Measurements from ENCODE around the gene SKI.

SKI gene

GRCh38 chr1:2228157-2228594 is at the start of gene SKI:
TSS of gene SKI (plus strand) at chr1:2228319. CDS start at chr1:2228767, 448 bp downstream.
- DNase-seq (ENCODE audit: low read depth): no peak

GRCh38 chr1:2178875-2179274 is 49.2 kb upstream of the SKI start:
- DNase-seq (ENCODE audit: low read depth): no peak

GRCh38 chr1:2179283-2180013 is 48.7 kb upstream of the SKI start:
- no peak for DNase-seq (ENCODE audit: low read depth)

GRCh38 chr1:2180297-2181245 is 47.5 kb upstream of the SKI start:
- DNase-seq (ENCODE audit: low read depth): no peak

- DNase-seq (ENCODE audit: low read depth): no peak
These were observed 46.8 kb upstream of the SKI start for GRCh38 chr1:2181271-2181670.

GRCh38 chr1:2181752-2182151 is 46.4 kb upstream of the SKI start:
- DNase-seq (ENCODE audit: low read depth): no peak

GRCh38 chr1:2182376-2182775 is 45.7 kb upstream of the SKI start:
- DNase-seq (ENCODE audit: low read depth): no peak

- DNase-seq (ENCODE audit: low read depth): no peak
These were observed 44.2 kb upstream of the SKI start for GRCh38 chr1:2183937-2184334.

- DNase-seq (ENCODE audit: low read depth): no peak
These were observed 43.6 kb upstream of the SKI start for GRCh38 chr1:2184531-2184930.

- DNase-seq (ENCODE audit: low read depth): no peak
These were observed 43.2 kb upstream of the SKI start for GRCh38 chr1:2184934-2185333.

- DNase-seq (ENCODE audit: low read depth): no peak
These were observed 42.0 kb upstream of the SKI start for GRCh38 chr1:2185880-2186855.

GRCh38 chr1:2186901-2187300 is 41.2 kb upstream of the SKI start:
- no peak for DNase-seq (ENCODE audit: low read depth)

GRCh38 chr1:2187619-2188018 is 40.5 kb upstream of the SKI start:
- no peak for DNase-seq (ENCODE audit: low read depth)

GRCh38 chr1:2188336-2188735 is 39.8 kb upstream of the SKI start:
- DNase-seq (ENCODE audit: low read depth): no peak

GRCh38 chr1:2189459-2190425 is 38.4 kb upstream of the SKI start:
- peak; percentile 85 for DNase-seq (ENCODE audit: low read depth)

- DNase-seq (ENCODE audit: low read depth): no peak
These were observed 37.6 kb upstream of the SKI start for GRCh38 chr1:2190491-2190976.

- no peak for DNase-seq (ENCODE audit: low read depth)
These were observed 35.8 kb upstream of the SKI start for GRCh38 chr1:2192031-2192995.

- no peak for DNase-seq (ENCODE audit: low read depth)
These were observed 34.4 kb upstream of the SKI start for GRCh38 chr1:2193514-2194281.
